Endodermal cell (in vitro differentiated cells): ENCODE results near the gene ITGA11. TPM values are rescaled to one million over a fixed set of nuclear protein-coding genes. Genes with fewer than 3 reads are reported as not detected.

Experiments used
- DNase-seq: peaks from one replicate; pipeline ENCODE4 v3.0.0-alpha.2; 2017
- H3K27ac ChIP-seq: 2 replicates; pipeline ENCODE4 v1.5.1; 2013; ENCODE audit warnings: mild to moderate bottlenecking, low read depth, low read length, moderate library complexity
- H3K27me3 ChIP-seq: 2 replicates; pipeline ENCODE4 v1.6.1; 2013; ENCODE audit warnings: mild to moderate bottlenecking, low read length, moderate library complexity; ENCODE audit not compliant: insufficient read depth, control insufficient read depth, poor library complexity, severe bottlenecking
- H3K36me3 ChIP-seq: 2 replicates; pipeline ENCODE4 v1.7.0; 2013; ENCODE audit warnings: mild to moderate bottlenecking, low read length, moderate library complexity; ENCODE audit not compliant: control insufficient read depth, insufficient read depth
- H3K4me1 ChIP-seq: one replicate; pipeline ENCODE4 v1.7.0; 2013; ENCODE audit warnings: low read length; ENCODE audit not compliant: control insufficient read depth, insufficient read depth
- H3K4me3 ChIP-seq: 2 replicates; pipeline ENCODE4 v1.5.1; 2013; ENCODE audit warnings: mild to moderate bottlenecking, low read length, moderate library complexity
- H3K9ac ChIP-seq: 2 replicates; pipeline ENCODE4 v1.6.1; 2013; ENCODE audit warnings: mild to moderate bottlenecking, low read length, moderate library complexity; ENCODE audit not compliant: poor library complexity, severe bottlenecking; ENCODE audit errors: extremely low read depth
- H3K9me3 ChIP-seq: 2 replicates; pipeline ENCODE4 v1.6.1; 2013; ENCODE audit warnings: mild to moderate bottlenecking, low read length, moderate library complexity; ENCODE audit not compliant: control insufficient read depth
- H3K27ac Mint-ChIP-seq: 2 replicates; pipeline ENCODE4 v1.8.0; 2020; ENCODE audit warnings: mixed read lengths
- H3K27me3 Mint-ChIP-seq: 2 replicates; pipeline ENCODE4 v1.8.0; 2021; ENCODE audit warnings: mild to moderate bottlenecking, mixed read lengths; ENCODE audit not compliant: insufficient read depth
- H3K36me3 Mint-ChIP-seq: 2 replicates; pipeline ENCODE4 v1.8.0; 2020; ENCODE audit warnings: low read depth, mixed read lengths
- H3K4me1 Mint-ChIP-seq: 2 replicates; pipeline ENCODE4 v1.8.0; 2020; ENCODE audit warnings: mixed read lengths
- H3K4me3 Mint-ChIP-seq: 2 replicates; pipeline ENCODE4 v1.8.0; 2020; ENCODE audit warnings: mild to moderate bottlenecking, moderate library complexity, mixed read lengths
- H3K9me3 Mint-ChIP-seq: 2 replicates; pipeline ENCODE4 v1.8.0; 2020; ENCODE audit warnings: mild to moderate bottlenecking, mixed read lengths
- WGBS, 2 experiments: methylation state at CpG; one replicate each; pipeline versions ENCODE4 v1.1.5 to v1.1.7; 2013; ENCODE audit warnings: missing lambda C conversion rate in 2 of 2, mixed read lengths in 1 of 2; ENCODE audit not compliant: insufficient coverage in 1 of 2, insufficient read length in 1 of 2; 5-methylcytosine and 5-hydroxymethylcytosine counted together
- total RNA-seq, 2 donors: library from RNA; stranded (reverse); fragmentation: NEBNext Ultra II Directional in 1 of 2; extraction: Animal tissue kit (Norgen Biotek cat#: 25700) in 1 of 2; gene quantifications; 2 replicates in 1 of 2; 3 replicates in 1 of 2; pipeline ENCODE4 v1.2.1, GENCODE V29; 2021
- TF ChIP-seq, protein P1 (sequence below): fragments of 200-600 bp; sonication (generic); conservative IDR thresholded peaks from 2 replicates; pipeline ENCODE4 v1.5.0; 2021; ENCODE audit warnings: antibody characterized with exemption, mild to moderate bottlenecking

ITGA11 gene
- total RNA-seq, 2 donors from 2014 or later, result 0.35 to 1.4 TPM

DNA sequence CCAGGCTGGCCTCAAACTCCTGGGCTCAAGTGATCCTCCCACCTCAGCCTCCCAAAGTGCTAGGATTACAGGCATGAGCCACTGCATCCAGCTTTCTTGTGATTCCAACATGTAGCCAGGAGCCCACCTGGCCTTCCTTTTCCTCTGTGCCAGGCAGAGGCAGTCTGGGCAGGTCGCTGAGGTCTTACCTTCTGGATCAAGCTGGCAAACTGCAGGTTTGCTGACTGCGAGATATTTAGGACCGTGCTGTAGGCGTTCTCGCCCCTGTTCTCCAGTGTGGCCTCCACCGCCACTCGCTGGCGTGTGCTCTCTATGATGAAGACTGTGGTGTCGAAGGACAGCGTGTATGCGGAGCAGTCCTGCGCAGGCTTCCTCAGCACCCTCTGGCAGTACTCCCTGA lies 112.0 kb downstream of the ITGA11 start:
- no peaks in the 10 kb centered on the region for H3K27me3 ChIP-seq
- Mint-ChIP-seq H3K36me3 (no peaks in the 10 kb centered on the region), H3K9me3 (no peaks in the 10 kb centered on the region), H3K27ac (no peak overlapping the region), H3K4me3 (no peak overlapping the region), H3K4me1 (peaks cover 8% of the 10 kb centered on the region), H3K27me3 (no peaks in the 10 kb centered on the region)
- 94 to 98% methylated on average over 12 of the region's 12 CpGs for WGBS, 2 experiments
- peaks cover 3% of the 10 kb centered on the region for H3K4me1 ChIP-seq
- TF ChIP-seq, protein P1, sequence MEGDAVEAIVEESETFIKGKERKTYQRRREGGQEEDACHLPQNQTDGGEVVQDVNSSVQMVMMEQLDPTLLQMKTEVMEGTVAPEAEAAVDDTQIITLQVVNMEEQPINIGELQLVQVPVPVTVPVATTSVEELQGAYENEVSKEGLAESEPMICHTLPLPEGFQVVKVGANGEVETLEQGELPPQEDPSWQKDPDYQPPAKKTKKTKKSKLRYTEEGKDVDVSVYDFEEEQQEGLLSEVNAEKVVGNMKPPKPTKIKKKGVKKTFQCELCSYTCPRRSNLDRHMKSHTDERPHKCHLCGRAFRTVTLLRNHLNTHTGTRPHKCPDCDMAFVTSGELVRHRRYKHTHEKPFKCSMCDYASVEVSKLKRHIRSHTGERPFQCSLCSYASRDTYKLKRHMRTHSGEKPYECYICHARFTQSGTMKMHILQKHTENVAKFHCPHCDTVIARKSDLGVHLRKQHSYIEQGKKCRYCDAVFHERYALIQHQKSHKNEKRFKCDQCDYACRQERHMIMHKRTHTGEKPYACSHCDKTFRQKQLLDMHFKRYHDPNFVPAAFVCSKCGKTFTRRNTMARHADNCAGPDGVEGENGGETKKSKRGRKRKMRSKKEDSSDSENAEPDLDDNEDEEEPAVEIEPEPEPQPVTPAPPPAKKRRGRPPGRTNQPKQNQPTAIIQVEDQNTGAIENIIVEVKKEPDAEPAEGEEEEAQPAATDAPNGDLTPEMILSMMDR, result no peak
- no peak overlapping the region for H3K27ac ChIP-seq
- no peaks in the 10 kb centered on the region for H3K36me3 ChIP-seq
- no peaks in the 10 kb centered on the region for H3K9me3 ChIP-seq
- no peak overlapping the region for H3K9ac ChIP-seq
- H3K4me3 ChIP-seq, result no peak overlapping the region
- DNase-seq, result no peak

DNA sequence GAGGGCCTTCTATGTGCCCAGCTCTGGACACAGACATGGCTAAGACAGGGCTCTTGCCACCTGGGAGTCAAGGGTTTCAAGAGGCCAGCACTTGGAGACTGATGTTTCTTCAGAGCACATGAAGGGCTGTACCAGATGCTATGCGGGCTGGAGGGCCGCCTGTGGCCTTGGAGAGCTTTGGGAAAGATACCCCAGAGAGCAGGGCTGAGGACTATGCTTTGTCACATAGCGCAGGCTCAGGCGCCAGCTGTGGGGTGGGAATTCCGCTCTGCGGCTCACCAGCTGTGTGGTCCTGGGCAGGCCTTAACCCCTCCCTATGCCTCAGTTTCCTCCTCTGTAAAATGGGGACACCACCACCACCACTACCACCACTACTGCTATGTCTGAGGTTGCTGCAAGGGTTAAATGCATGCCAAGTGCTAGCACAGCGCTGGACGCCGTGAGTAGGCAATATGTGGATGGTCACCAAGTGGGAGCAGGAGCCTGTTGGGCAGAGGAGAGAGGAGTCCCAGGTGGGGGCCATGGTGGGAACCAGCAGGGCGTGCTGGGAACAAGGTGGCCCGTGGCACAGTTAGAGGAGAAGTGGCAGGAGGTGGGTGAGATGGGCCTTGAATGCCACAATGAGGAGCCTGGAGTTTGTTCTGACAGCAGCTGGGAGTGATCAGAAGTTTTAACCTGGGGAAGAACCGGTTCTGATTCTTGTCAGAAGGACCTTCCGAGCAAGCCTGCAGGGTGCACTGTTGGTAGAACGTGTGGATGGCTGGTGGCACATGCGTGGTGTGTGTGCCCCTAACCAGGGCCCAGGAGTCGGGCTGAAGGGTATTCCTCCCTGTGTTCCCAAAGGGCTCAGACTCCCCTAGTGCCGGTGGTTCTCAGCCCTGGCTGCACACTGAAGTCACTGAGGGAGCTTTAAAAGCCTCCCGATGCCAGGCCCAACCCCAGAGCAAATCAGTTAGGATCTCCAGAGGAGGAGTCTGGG lies 112.7 kb downstream of the ITGA11 start:
- Mint-ChIP-seq H3K4me3 (no peak overlapping the region), H3K27ac (no peak overlapping the region), H3K9me3 (no peaks in the 10 kb centered on the region), H3K36me3 (no peaks in the 10 kb centered on the region), H3K4me1 (peaks cover 8% of the 10 kb centered on the region), H3K27me3 (no peaks in the 10 kb centered on the region)
- Histone ChIP-seq H3K4me3 (no peak overlapping the region), H3K9me3 (no peaks in the 10 kb centered on the region), H3K27me3 (no peaks in the 10 kb centered on the region), H3K27ac (no peak overlapping the region), H3K9ac (no peak overlapping the region), H3K4me1 (peaks cover 3% of the 10 kb centered on the region), H3K36me3 (no peaks in the 10 kb centered on the region)
- WGBS, 2 experiments, result 92 to 98% methylated on average over 9 to 18 of the region's 18 CpGs
- DNase-seq, result peak; percentile 21
- TF ChIP-seq, protein P1, result no peak

DNA sequence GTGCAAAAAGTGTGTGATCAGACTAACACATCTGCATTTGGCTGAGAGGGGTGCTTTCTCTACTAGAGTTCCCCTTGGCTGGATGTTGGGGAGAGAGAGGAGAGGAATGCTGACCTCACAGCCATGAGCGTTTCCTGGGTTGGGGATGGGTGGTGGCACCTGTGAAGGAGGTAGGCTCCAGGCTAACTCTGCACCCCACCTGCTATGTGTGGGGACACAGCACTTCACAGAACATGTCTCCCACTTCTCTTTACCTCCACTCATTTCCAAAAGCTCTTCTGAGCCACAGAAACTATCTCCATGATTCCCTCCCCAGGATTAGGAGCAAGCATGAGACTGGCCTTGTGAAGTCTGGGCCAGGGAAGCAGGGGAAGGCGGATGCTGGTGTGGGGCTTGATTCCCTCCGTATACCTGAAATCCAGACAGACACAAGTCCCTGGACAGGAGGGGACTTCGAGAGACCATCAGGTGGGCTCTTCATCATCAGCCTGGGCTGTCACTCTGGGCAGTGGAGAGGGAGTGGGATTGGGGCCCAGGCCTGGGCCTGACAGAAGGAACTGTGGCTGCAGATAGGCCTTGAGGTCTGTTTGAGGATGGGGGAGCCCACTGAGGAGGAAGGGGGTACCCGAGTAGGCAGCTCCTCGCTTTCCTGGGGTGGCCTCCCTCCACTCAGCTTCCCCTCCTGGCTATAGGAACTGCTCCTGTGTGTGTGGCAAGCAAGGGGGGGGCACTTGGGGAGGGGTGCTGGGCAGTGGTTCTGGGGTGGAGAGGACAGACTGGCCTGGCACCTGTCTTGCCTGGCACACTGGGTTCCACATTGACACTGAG lies 113.7 kb downstream of the ITGA11 start:
- H3K4me3 Mint-ChIP-seq, result no peak overlapping the region
- no peaks in the 10 kb centered on the region for H3K36me3 Mint-ChIP-seq

More for the DNA sequence above, 113.7 kb downstream of the ITGA11 start:
- H3K4me1 ChIP-seq, result peaks cover 3% of the 10 kb centered on the region
- DNase-seq, result peak; percentile 33
- H3K4me1 Mint-ChIP-seq, result peaks cover 8% of the 10 kb centered on the region
- WGBS, 2 experiments, result 85 to 100% methylated on average over 2 to 6 of the region's 6 CpGs
- no peaks in the 10 kb centered on the region for H3K9me3 Mint-ChIP-seq
- H3K36me3 ChIP-seq, result no peaks in the 10 kb centered on the region
- H3K9me3 ChIP-seq, result no peaks in the 10 kb centered on the region
- no peak overlapping the region for H3K4me3 ChIP-seq
- no peaks in the 10 kb centered on the region for H3K27me3 ChIP-seq
- H3K9ac ChIP-seq, result no peak overlapping the region
- H3K27ac ChIP-seq, result no peak overlapping the region
- no peak overlapping the region for H3K27ac Mint-ChIP-seq
- TF ChIP-seq, protein P1, result no peak
- H3K27me3 Mint-ChIP-seq, result no peaks in the 10 kb centered on the region
